NCI-H1092 (cell line): Measurements from ENCODE around the gene MOB2.

Experiments used
- DNase-seq: peaks from one replicate; lab custom pipeline; 2025; lab: John Stamatoyannopoulos, UW

Gene MOB2

GRCh38 chr11:1486054-1486825 lies at the start of gene MOB2:
Gene MOB2, minus strand, starts transcription at chr11:1486779. Its CDS starts 223 bp downstream, at chr11:1486556.
- no peak for DNase-seq

GRCh38 chr11:1534682-1535081 lies 48.1 kb upstream of the MOB2 start:
- no peak for DNase-seq

GRCh38 chr11:1534171-1534570 lies 47.6 kb upstream of the MOB2 start:
- no peak for DNase-seq

- DNase-seq = no peak
Observed at GRCh38 chr11:1533342-1533725, 46.8 kb upstream of the MOB2 start.

- no peak for DNase-seq
Observed at GRCh38 chr11:1532606-1533341, 46.2 kb upstream of the MOB2 start.

- DNase-seq = no peak
Observed at GRCh38 chr11:1532014-1532586, 45.5 kb upstream of the MOB2 start.

- DNase-seq = no peak
Observed at GRCh38 chr11:1531449-1532013, 45.0 kb upstream of the MOB2 start.

- DNase-seq = no peak
Observed at GRCh38 chr11:1530686-1531448, 44.3 kb upstream of the MOB2 start.

GRCh38 chr11:1529774-1530173 lies 43.2 kb upstream of the MOB2 start:
- DNase-seq = no peak

- DNase-seq = no peak
Observed at GRCh38 chr11:1529286-1529685, 42.7 kb upstream of the MOB2 start.

- no peak for DNase-seq
Observed at GRCh38 chr11:1528710-1529109, 42.1 kb upstream of the MOB2 start.

- DNase-seq = no peak
Observed at GRCh38 chr11:1526785-1527184, 40.2 kb upstream of the MOB2 start.

- no peak for DNase-seq
Observed at GRCh38 chr11:1523779-1524178, 37.2 kb upstream of the MOB2 start.

- DNase-seq = no peak
Observed at GRCh38 chr11:1523077-1523476, 36.5 kb upstream of the MOB2 start.

- DNase-seq = no peak
Observed at GRCh38 chr11:1522081-1522424, 35.5 kb upstream of the MOB2 start.

- no peak for DNase-seq
Observed at GRCh38 chr11:1521382-1522080, 35.0 kb upstream of the MOB2 start.

GRCh38 chr11:1520663-1521267 lies 34.2 kb upstream of the MOB2 start:
- DNase-seq = no peak

- no peak for DNase-seq
Observed at GRCh38 chr11:1520209-1520662, 33.7 kb upstream of the MOB2 start.

GRCh38 chr11:1519028-1520010 lies 32.7 kb upstream of the MOB2 start:
- DNase-seq = no peak

- no peak for DNase-seq
Observed at GRCh38 chr11:1518301-1518700, 31.7 kb upstream of the MOB2 start.
